ENCODE measurements around the gene RARB. TPM values are rescaled to one million over a fixed set of nuclear protein-coding genes. Genes with fewer than 3 reads are reported as not detected.
A peak's percentile ranks its signal among the peaks of the same experiment; 100 is the strongest.

The RARB gene
- total and polyA plus RNA-seq, 2 of the 13 experiments (the other 11 are each of a cell fraction or from before 2014, with no cell fraction given), result 0.16 TPM; not detected in 1

GRCh38 chr3:25584011-25584789, 156.1 kb downstream of the RARB start:
- BruUV-seq (replicated peaks), result no TSS peak
- Histone ChIP-seq H3K27ac (ENCODE audit: extremely low read length, insufficient read depth, low read length) (no peak overlapping the region), H2AFZ (ENCODE audit: low read length) (no peak overlapping the region), H3K27me3 (ENCODE audit: control insufficient read depth in 1 of 2, insufficient read depth in 2 of 2, low read length in 2 of 2) (no peaks in the 10 kb centered on the region), H3K36me3 (replicated peaks in 1 of 2; ENCODE audit: control insufficient read depth in 1 of 2, insufficient read depth in 2 of 2, low read length in 2 of 2) (no peaks in the 10 kb centered on the region), H4K20me1 (ENCODE audit: insufficient read depth, low read length) (no peaks in the 10 kb centered on the region), H3K4me2 (ENCODE audit: low read depth, low read length) (no peak overlapping the region), H3K9me3 (ENCODE audit: low read length) (no peaks in the 10 kb centered on the region), H3K79me2 (ENCODE audit: insufficient read depth, low read length) (no peaks in the 10 kb centered on the region), H3K4me3 (replicated peaks in 1 of 3; ENCODE audit: insufficient read depth in 1 of 3, low read depth in 2 of 3, low read length in 3 of 3) (no peak overlapping the region), H3K9ac (ENCODE audit: insufficient read depth, low read depth, low read length) (no peak overlapping the region), H3K4me1 (ENCODE audit: insufficient read depth, low read length) (peaks cover 25% of the 10 kb centered on the region)
- in situ Hi-C loops (cut with HindIII; ENCODE audit: extremely low pct_ligation_motif_present, low pct_unique_long_range_greater_than_20kb) (loop anchor here (10.0 kb wide), 1 partner anchor 159 kb away; the partner anchor contains the start of gene RARB), intact Hi-C loops (cut with micrococcal nuclease; ENCODE audit: unreplicated experiment) (no loop called here)
- FAIRE-seq (no peak), DNase-seq (ENCODE audit: low spot score) (no peak), ATAC-seq (peak; percentile 21; the same call in 2 of the 3 replicates)
- ChIA-PET POLR2A (no interaction called here), CTCF (ENCODE audit: low intra/inter-chr PET ratio, low total read pairs) (no interaction called here)
- WGBS (ENCODE audit: low lambda C conversion rate), result 57% methylated on average over 17 of the region's 17 CpGs
- TF ChIP-seq ELF3 (CRISPR knock-in tag; IDR thresholded peaks at IDR 0.05) (no peak), PLRG1 (conservative IDR thresholded peaks at IDR 0.05) (no peak), FOXA1 (IDR thresholded peaks at IDR 0.05) (no peak), FOXA1 (CRISPR knock-in tag; IDR thresholded peaks at IDR 0.05) (0 out of 2 replicates have a peak, but pooled peaks have one; percentile 26), HDAC6 (IDR thresholded peaks at IDR 0.05; ENCODE audit: low read depth, low read length) (no peak), ZNF446 (CRISPR knock-in tag; IDR thresholded peaks at IDR 0.05) (no peak), ZKSCAN1 (IDR thresholded peaks at IDR 0.05; ENCODE audit: low read length) (peak; percentile 39; the same call in 1 of the 2 replicates), ZNF720 (CRISPR knock-in tag; IDR thresholded peaks at IDR 0.05) (no peak)

All from HepG2 (cell line).